PC-9 (cell line): ENCODE results near the gene GFER. TPM values are rescaled to one million over a fixed set of nuclear protein-coding genes. Genes with fewer than 3 reads are reported as not detected.

ENCODE experiments used
- BruUV-seq: library from RNA; stranded (reverse); fragments of 400-500 nt; replicated peaks from 2 replicates; lab custom pipeline; 2021; lab: Mats Ljungman, UMichigan
- CTCF ChIA-PET: fragments of 300-600 bp; sonication (Branson Sonifier 250); formaldehyde crosslinking; loops from one replicate; lab custom pipeline; 2022; ENCODE audit warnings: antibody characterized with exemption; lab: Charles Lee
- POLR2A ChIA-PET: fragments of 300-600 bp; sonication (Branson Sonifier 250); formaldehyde crosslinking; loops from one replicate; lab custom pipeline; 2022; ENCODE audit warnings: antibody characterized with exemption; ENCODE audit not compliant: unreplicated experiment; lab: Charles Lee
- DNase-seq, 2 experiments: peaks; one replicate each; pipeline versions ENCODE4 v3.0.0 to v3.0.0-alpha.2; 2015 to 2022; ENCODE audit warnings: mixed read lengths in 1 of 2
- H2AFZ ChIP-seq: fragments of 200-600 bp; sonication (generic); 2 replicates; pipeline ENCODE4 v1.8.1; 2017; ENCODE audit warnings: antibody characterized with exemption
- H3F3A ChIP-seq: fragments of 200-600 bp; sonication (generic); 2 replicates; pipeline ENCODE4 v1.8.1; 2017; ENCODE audit warnings: antibody characterized with exemption, mild to moderate bottlenecking, low read depth; ENCODE audit not compliant: insufficient read depth
- H3K27ac ChIP-seq: fragments of 200-600 bp; sonication (generic); 2 replicates; pipeline ENCODE4 v1.6.1; 2016; ENCODE audit warnings: mixed run types
- H3K27me3 ChIP-seq: fragments of 200-600 bp; sonication (generic); 2 replicates; pipeline ENCODE4 v1.6.1; 2016; ENCODE audit warnings: low read depth, mixed run types; ENCODE audit not compliant: insufficient read depth
- H3K36me3 ChIP-seq: fragments of 200-600 bp; sonication (generic); 2 replicates; pipeline ENCODE4 v1.6.1; 2016; ENCODE audit warnings: low read depth, mixed run types
- H3K4me1 ChIP-seq: fragments of 200-600 bp; sonication (generic); replicated peaks from 2 replicates; pipeline ENCODE4 v1.6.1; 2016; ENCODE audit warnings: mixed run types; ENCODE audit not compliant: insufficient read depth
- H3K4me2 ChIP-seq: fragments of 200-600 bp; sonication (generic); 2 replicates; pipeline ENCODE4 v1.6.1; 2017; ENCODE audit warnings: mixed run types
- H3K4me3 ChIP-seq: fragments of 200-600 bp; sonication (generic); 2 replicates; pipeline ENCODE4 v1.6.1; 2016; ENCODE audit warnings: mixed run types
- H3K79me2 ChIP-seq: fragments of 200-600 bp; sonication (generic); 2 replicates; pipeline ENCODE4 v1.6.1; 2017; ENCODE audit warnings: low read depth, mixed run types
- H3K9me2 ChIP-seq: fragments of 200-600 bp; sonication (generic); 2 replicates; pipeline ENCODE4 v1.8.1; 2017; ENCODE audit warnings: mild to moderate bottlenecking; ENCODE audit not compliant: insufficient read depth
- H3K9me3 ChIP-seq: fragments of 200-600 bp; sonication (generic); 2 replicates; pipeline ENCODE4 v1.8.1; 2016; ENCODE audit warnings: low read depth; ENCODE audit not compliant: insufficient read depth
- H4K20me1 ChIP-seq: fragments of 200-600 bp; sonication (generic); 2 replicates; pipeline ENCODE4 v1.8.1; 2017; ENCODE audit not compliant: insufficient read depth
- CTCF ChIP-seq: fragments of 200-600 bp; sonication (generic); conservative IDR thresholded peaks from 2 replicates; pipeline ENCODE4 v1.6.1; 2017; ENCODE audit warnings: mixed run types, antibody characterized with exemption, mild to moderate bottlenecking, moderate library complexity
- EZH2 ChIP-seq: fragments of 200-600 bp; sonication (generic); IDR thresholded peaks from 2 replicates; pipeline ENCODE4 v1.8.0; 2017; ENCODE audit warnings: antibody characterized with exemption, low read depth
- intact Hi-C: fragments of 100-400 bp; cut with micrococcal nuclease; formaldehyde crosslinking; loops from one replicate; pipeline ENCODE4 v1.10.0; 2022; ENCODE audit not compliant: unreplicated experiment
- total RNA-seq: library from RNA; stranded (reverse); gene quantifications from 2 replicates; pipeline ENCODE4 v1.2.3, GENCODE V29; 2021

Gene GFER
- total RNA-seq, 1 experiment from 2014 or later, result 59.7 TPM

GRCh38 chr16:2027024-2028010 lies 43.3 kb downstream of the GFER start:
- no peaks in the 10 kb centered on the region for H3K36me3 ChIP-seq
- H3K9me2 ChIP-seq, result no peaks in the 10 kb centered on the region
- H3K4me2 ChIP-seq, result peak overlapping the region; percentile 85
- 0 out of 2 replicates have a peak, but pooled peaks cover 4% of the 10 kb centered on the region for H3K79me2 ChIP-seq
- TF ChIP-seq CTCF, result no peak; the same call in 1 of the 2 replicates
- no peak for TF ChIP-seq EZH2
- no peaks in the 10 kb centered on the region for H3K9me3 ChIP-seq
- ChIA-PET CTCF (interaction anchor here (0.6 to 0.7 kb wide), 2 partner anchors 14 to 21 kb away, joined by 5 to 12 read pairs; partner anchors contain the start of gene TSC2), POLR2A (interaction anchor here (0.6 kb wide), 2 partner anchors 63 to 684 kb away, joined by 5 to 7 read pairs; partner anchors contain the start of gene RPS2)
- H4K20me1 ChIP-seq, result peaks cover 4% of the 10 kb centered on the region; the same call in 1 of the 2 replicates
- peaks cover 9% of the 10 kb centered on the region; the same call in 1 of the 2 replicates for H3F3A ChIP-seq
- no peak overlapping the region for H3K27ac ChIP-seq
- peaks cover 16% of the 10 kb centered on the region for H3K4me1 ChIP-seq
- H3K4me3 ChIP-seq, result peak overlapping the region; percentile 58
- TSS peak; percentile 28 for BruUV-seq
- 0 out of 2 replicates have a peak overlapping the region, but pooled peaks have one; percentile 22 for H2AFZ ChIP-seq
- no peaks in the 10 kb centered on the region for H3K27me3 ChIP-seq
- intact Hi-C loops, result no loop called here
- DNase-seq, result peak in 1 of 2 experiments; percentile 40

- intact Hi-C loops, result no loop called here
- POLR2A ChIA-PET, result no interaction called here
- Histone ChIP-seq H3F3A (peaks cover 9% of the 10 kb centered on the region; the same call in 1 of the 2 replicates), H3K27ac (no peak overlapping the region), H3K4me1 (peaks cover 13% of the 10 kb centered on the region), H3K36me3 (no peaks in the 10 kb centered on the region), H3K79me2 (0 out of 2 replicates have a peak, but pooled peaks cover 4% of the 10 kb centered on the region), H3K27me3 (no peaks in the 10 kb centered on the region), H3K9me3 (no peaks in the 10 kb centered on the region), H2AFZ (no peak overlapping the region), H4K20me1 (peaks cover 4% of the 10 kb centered on the region; the same call in 1 of the 2 replicates), H3K4me3 (no peak overlapping the region), H3K4me2 (peak overlapping the region; percentile 85), H3K9me2 (no peaks in the 10 kb centered on the region)
- no peak for TF ChIP-seq EZH2
- TF ChIP-seq CTCF, result no peak
- DNase-seq, result no peak
- CTCF ChIA-PET, result no interaction called here
- BruUV-seq, result no TSS peak
Measured at GRCh38 chr16:2028146-2028545, 44.2 kb downstream of the GFER start.

GRCh38 chr16:2028620-2029220 lies 44.7 kb downstream of the GFER start:
- TF ChIP-seq EZH2 (no peak), CTCF (no peak)
- CTCF ChIA-PET, result no interaction called here
- no TSS peak for BruUV-seq
- POLR2A ChIA-PET, result no interaction called here
- DNase-seq, result no peak
- H2AFZ ChIP-seq, result no peak overlapping the region
- H3K27me3 ChIP-seq, result no peaks in the 10 kb centered on the region
- peaks cover 9% of the 10 kb centered on the region; the same call in 1 of the 2 replicates for H3F3A ChIP-seq
- no peaks in the 10 kb centered on the region for H3K36me3 ChIP-seq
- H3K4me2 ChIP-seq, result no peak overlapping the region
- H3K4me3 ChIP-seq, result no peak overlapping the region
- intact Hi-C loops, result no loop called here
- H3K27ac ChIP-seq, result no peak overlapping the region
- H3K9me3 ChIP-seq, result no peaks in the 10 kb centered on the region
- H3K79me2 ChIP-seq, result 0 out of 2 replicates have a peak, but pooled peaks cover 4% of the 10 kb centered on the region
- peaks cover 16% of the 10 kb centered on the region for H3K4me1 ChIP-seq
- no peaks in the 10 kb centered on the region for H3K9me2 ChIP-seq
- H4K20me1 ChIP-seq, result peaks cover 4% of the 10 kb centered on the region; the same call in 1 of the 2 replicates
